AG04450 (cell line): Measurements from ENCODE around the gene HOXA5. TPM values are rescaled to one million over a fixed set of nuclear protein-coding genes. Genes with fewer than 3 reads are reported as not detected.
A peak's percentile ranks its signal among the peaks of the same experiment; 100 is the strongest.

ENCODE experiments used
- CTCF ChIA-PET: fragments of 300-600, 350-600 bp; formaldehyde crosslinking; extraction: SDS; loops from one replicate; lab custom pipeline; 2022; ENCODE audit warnings: antibody characterized with exemption, inconsistent platforms; lab: Charles Lee
- POLR2A ChIA-PET: fragments of 350-600 bp; formaldehyde crosslinking; extraction: SDS; loops from one replicate; lab custom pipeline; 2021; ENCODE audit warnings: antibody characterized with exemption, inconsistent platforms; lab: Yijun Ruan, JAX
- DNase-seq: peaks from one replicate; pipeline ENCODE4 v3.0.0-alpha.2; 2011; ENCODE audit warnings: low read depth, low spot score
- H3K27ac ChIP-seq: one replicate; pipeline ENCODE4 v1.5.1; 2012; ENCODE audit warnings: low read depth, low read length, control low read depth
- H3K27me3 ChIP-seq: one replicate; pipeline ENCODE4 v1.6.0; 2012; ENCODE audit warnings: low read length; ENCODE audit not compliant: control insufficient read depth, insufficient read depth
- H3K4me3 ChIP-seq: 2 replicates; pipeline ENCODE4 v1.5.1; 2011; ENCODE audit warnings: mild to moderate bottlenecking, low read depth, low read length, control low read depth
- H3K9me3 ChIP-seq: 2 replicates; pipeline ENCODE4 v1.5.1; 2012; ENCODE audit warnings: low read length; ENCODE audit not compliant: control insufficient read depth, insufficient read depth
- CTCF ChIP-seq: IDR thresholded peaks from 2 replicates; pipeline ENCODE4 v1.5.1; 2011; ENCODE audit warnings: low read depth, low read length, control low read depth, inconsistent platforms
- polyA plus RNA-seq: library from polyadenylated mRNA; depleted of rRNA; stranded (reverse); fragments of >200 nt; gene quantifications from 2 replicates; pipeline ENCODE4 v1.2.3, GENCODE V29; 2011

The HOXA5 gene
- polyA plus RNA-seq, 1 experiment: 51.0 TPM

GRCh38 chr7:27145914-27146412 lies 2.5 kb upstream of the HOXA5 start:
- TF ChIP-seq CTCF: no peak
- Histone ChIP-seq H3K9me3 (no peaks in the 10 kb centered on the region; the same call in 1 of the 2 replicates), H3K27me3 (no peaks in the 10 kb centered on the region), H3K27ac (peak overlapping the region; percentile 93), H3K4me3 (peak overlapping the region; percentile 58)
- POLR2A ChIA-PET: interaction anchor here (0.6 to 3.3 kb wide), 4 partner anchors 11 to 40 kb away, joined by 3 to 21 read pairs (median 4); partner anchors contain the start of gene HOXA7
- no peak for DNase-seq
- CTCF ChIA-PET: interaction anchor here (1.0 to 7.8 kb wide), 8 partner anchors 9 to 1253 kb away, joined by 3 to 93 read pairs (median 13); no protein-coding TSS in a partner anchor

GRCh38 chr7:27145165-27145913 lies 1.9 kb upstream of the HOXA5 start:
- peak overlapping the region; percentile 93 for H3K27ac ChIP-seq
- CTCF ChIA-PET: interaction anchor here (0.6 to 7.8 kb wide), 16 partner anchors 8 to 1291 kb away, joined by 3 to 93 read pairs (median 10); partner anchors contain the start of gene HOXA3
- TF ChIP-seq CTCF: no peak
- peak overlapping the region; percentile 58 for H3K4me3 ChIP-seq
- H3K9me3 ChIP-seq: no peaks in the 10 kb centered on the region; the same call in 1 of the 2 replicates
- no peak for DNase-seq
- H3K27me3 ChIP-seq: no peaks in the 10 kb centered on the region
- POLR2A ChIA-PET: interaction anchor here (0.6 to 3.3 kb wide), 6 partner anchors 10 to 946 kb away, joined by 3 to 21 read pairs (median 4); partner anchors contain the start of gene HOXA7

- no peaks in the 10 kb centered on the region; the same call in 1 of the 2 replicates for H3K9me3 ChIP-seq
- H3K27me3 ChIP-seq: no peaks in the 10 kb centered on the region
- peak overlapping the region; percentile 58 for H3K4me3 ChIP-seq
- no peak for DNase-seq
- ChIA-PET POLR2A (interaction anchor here (0.7 to 3.3 kb wide), 6 partner anchors 8 to 945 kb away, joined by 3 to 21 read pairs (median 6); partner anchors contain the start of gene HOXA3), CTCF (interaction anchor here (1.3 to 7.8 kb wide), 16 partner anchors 9 to 775 kb away, joined by 5 to 93 read pairs (median 12); partner anchors contain the start of gene HOXA3)
- TF ChIP-seq CTCF: no peak
- H3K27ac ChIP-seq: peak overlapping the region; percentile 93
These were observed 1.3 kb upstream of the HOXA5 start for GRCh38 chr7:27144781-27145164.

- Histone ChIP-seq H3K4me3 (peak overlapping the region; percentile 58), H3K27ac (peak overlapping the region; percentile 93), H3K27me3 (no peaks in the 10 kb centered on the region), H3K9me3 (no peaks in the 10 kb centered on the region; the same call in 1 of the 2 replicates)
- no peak for DNase-seq
- no peak; the same call in 1 of the 2 replicates for TF ChIP-seq CTCF
- CTCF ChIA-PET: interaction anchor here (0.6 to 7.8 kb wide), 33 partner anchors 9 to 951 kb away, joined by 3 to 93 read pairs (median 7); partner anchors contain the start of genes HOXA3, HOXA4 and HOXA7
- POLR2A ChIA-PET: interaction anchor here (0.5 to 3.3 kb wide), 24 partner anchors 8 to 1282 kb away, joined by 3 to 21 read pairs (median 4); partner anchors contain the start of genes CBX3, HNRNPA2B1, HOXA3 and HOXA4
These were observed 684 bp upstream of the HOXA5 start for GRCh38 chr7:27143950-27144780.
